Measurements from ENCODE around the gene MARF1.

GRCh38 chr16:15621456-15621855, 21.5 kb downstream of the MARF1 start:
- no peak for TF ChIP-seq CREB1 (IDR thresholded peaks at IDR 0.05)
- no peak for TF ChIP-seq TAF1 (IDR thresholded peaks at IDR 0.05; ENCODE audit: low read depth, low read length)
- TF ChIP-seq CTCF (IDR thresholded peaks at IDR 0.05; ENCODE audit: control extremely low read depth in 1 of 3, insufficient read depth in 1 of 3, low read depth in 1 of 3, low read length in 3 of 3) = no peak
- TF ChIP-seq POLR2AphosphoS5 (IDR thresholded peaks at IDR 0.05; ENCODE audit: low read depth, low read length) = no peak
- no peak for TF ChIP-seq EP300 (IDR thresholded peaks at IDR 0.05; ENCODE audit: borderline replicate concordance in 1 of 2, low read depth in 2 of 2, low read length in 2 of 2)
- no peak for TF ChIP-seq MAFK (IDR thresholded peaks at IDR 0.05; ENCODE audit: low read depth, low read length)
- no peak for TF ChIP-seq USF2 (IDR thresholded peaks at IDR 0.05; ENCODE audit: low read length)
- TF ChIP-seq POLR2A (IDR thresholded peaks at IDR 0.05; ENCODE audit: control extremely low read depth in 1 of 2, low read depth in 2 of 2, low read length in 2 of 2) = no peak
- TF ChIP-seq MAX (IDR thresholded peaks at IDR 0.05) = no peak
- TF ChIP-seq RNF2 (IDR thresholded peaks at IDR 0.05; ENCODE audit: borderline replicate concordance, low read depth, low read length, missing control alignments, poor library complexity, severe bottlenecking) = no peak
- TF ChIP-seq TCF12 (IDR thresholded peaks at IDR 0.05; ENCODE audit: low read depth, low read length) = no peak
- no peak for TF ChIP-seq EZH2 (IDR thresholded peaks at IDR 0.05; ENCODE audit: low read depth, low read length, severe bottlenecking)
- TF ChIP-seq KDM4A (IDR thresholded peaks at IDR 0.05; ENCODE audit: low read depth, low read length, severe bottlenecking) = no peak
- no peak for TF ChIP-seq CEBPB (IDR thresholded peaks at IDR 0.05; ENCODE audit: low read depth, low read length)

All from H1 (cell line).